Cardiac fibroblast (primary cell): ENCODE measurements around the gene HMMR.
"Not testable (repeated sequence)": the region's sequence is repeated elsewhere in the genome, so short reads cannot be mapped to it uniquely, and the experiment has no call there.

Experiments used
- DNase-seq, 2 donors: peaks; one replicate each; pipeline versions ENCODE4 v3.0.0 to v3.0.0-alpha.2; 2010; ENCODE audit warnings: low read depth in 2 of 2
- H3K4me3 ChIP-seq, 2 donors: replicated peaks in 1 of 2; 1 replicate in 1 of 2; 2 replicates in 1 of 2; pipeline ENCODE4 v1.5.1; 2011; ENCODE audit warnings: low read depth in 2 of 2, low read length in 2 of 2, mild to moderate bottlenecking in 2 of 2, moderate library complexity in 1 of 2
- TF ChIP-seq, protein P1 (sequence below): IDR thresholded peaks from one replicate; pipeline ENCODE4 v1.5.1; 2011; ENCODE audit warnings: low read depth, mild to moderate bottlenecking, low read length, inconsistent platforms

HMMR gene

DNA sequence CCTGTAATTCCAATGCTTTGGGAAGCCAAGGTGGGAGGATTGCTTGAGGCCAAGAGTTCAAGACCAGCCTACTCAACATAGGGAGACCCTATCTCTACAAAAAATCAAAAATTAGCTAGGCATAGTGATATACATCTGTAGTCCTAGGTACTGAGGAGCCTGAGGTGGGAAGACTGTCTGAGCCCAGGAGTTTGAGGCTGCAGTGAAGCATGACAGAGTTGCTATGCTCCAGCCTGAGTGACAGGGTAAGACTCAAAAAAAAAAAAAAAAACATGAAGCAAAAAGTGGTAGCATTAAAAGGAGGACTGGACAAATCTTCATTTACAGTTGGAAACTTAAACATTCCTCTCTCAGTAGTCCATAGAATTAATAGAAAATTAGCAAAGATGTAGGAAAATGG, 13.2 kb upstream of the HMMR start:
- DNase-seq = no peak
- H3K4me3 ChIP-seq = no peak overlapping the region
- TF ChIP-seq, protein P1, sequence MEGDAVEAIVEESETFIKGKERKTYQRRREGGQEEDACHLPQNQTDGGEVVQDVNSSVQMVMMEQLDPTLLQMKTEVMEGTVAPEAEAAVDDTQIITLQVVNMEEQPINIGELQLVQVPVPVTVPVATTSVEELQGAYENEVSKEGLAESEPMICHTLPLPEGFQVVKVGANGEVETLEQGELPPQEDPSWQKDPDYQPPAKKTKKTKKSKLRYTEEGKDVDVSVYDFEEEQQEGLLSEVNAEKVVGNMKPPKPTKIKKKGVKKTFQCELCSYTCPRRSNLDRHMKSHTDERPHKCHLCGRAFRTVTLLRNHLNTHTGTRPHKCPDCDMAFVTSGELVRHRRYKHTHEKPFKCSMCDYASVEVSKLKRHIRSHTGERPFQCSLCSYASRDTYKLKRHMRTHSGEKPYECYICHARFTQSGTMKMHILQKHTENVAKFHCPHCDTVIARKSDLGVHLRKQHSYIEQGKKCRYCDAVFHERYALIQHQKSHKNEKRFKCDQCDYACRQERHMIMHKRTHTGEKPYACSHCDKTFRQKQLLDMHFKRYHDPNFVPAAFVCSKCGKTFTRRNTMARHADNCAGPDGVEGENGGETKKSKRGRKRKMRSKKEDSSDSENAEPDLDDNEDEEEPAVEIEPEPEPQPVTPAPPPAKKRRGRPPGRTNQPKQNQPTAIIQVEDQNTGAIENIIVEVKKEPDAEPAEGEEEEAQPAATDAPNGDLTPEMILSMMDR = no peak

DNA sequence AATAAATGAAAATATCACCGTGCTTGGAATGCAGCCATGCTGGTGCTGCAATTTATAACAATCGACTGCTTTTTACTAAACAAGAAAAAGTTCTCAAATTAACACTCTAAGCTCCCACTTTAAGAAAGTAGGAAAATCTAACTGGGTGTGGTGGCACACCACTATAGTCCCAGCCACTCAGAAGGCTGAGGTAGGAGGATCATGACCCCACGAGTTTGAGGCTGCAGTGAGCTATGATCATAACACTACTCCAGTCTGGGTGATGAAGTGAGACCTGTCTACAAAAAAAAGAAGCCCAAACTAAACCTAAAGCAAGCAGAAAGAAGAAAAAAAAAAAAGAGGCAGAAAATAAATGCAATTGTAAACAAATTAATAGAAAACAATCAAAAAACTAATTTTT, 12.6 kb upstream of the HMMR start:
- no peak overlapping the region for H3K4me3 ChIP-seq
- TF ChIP-seq, protein P1 = no peak
- DNase-seq = no peak

DNA sequence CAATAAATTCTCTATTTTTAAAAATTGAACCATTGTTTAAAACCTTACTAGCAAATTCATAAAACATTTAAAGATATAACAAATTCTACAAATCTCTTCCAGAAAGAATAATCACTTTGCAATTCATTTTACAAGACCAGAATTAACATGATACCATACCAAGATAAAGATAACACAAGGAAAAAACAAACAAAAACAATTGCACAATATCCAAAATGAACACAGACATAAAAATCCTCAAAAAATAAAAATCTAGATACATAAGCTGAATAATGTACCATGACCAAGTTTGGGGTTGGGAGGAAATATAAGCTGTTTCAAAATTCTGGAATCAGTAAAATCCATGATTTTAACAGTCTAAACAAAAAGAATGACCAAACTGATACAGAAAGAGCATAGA, 11.9 kb upstream of the HMMR start:
- TF ChIP-seq, protein P1 = no peak
- DNase-seq = no peak
- H3K4me3 ChIP-seq = no peak overlapping the region

DNA sequence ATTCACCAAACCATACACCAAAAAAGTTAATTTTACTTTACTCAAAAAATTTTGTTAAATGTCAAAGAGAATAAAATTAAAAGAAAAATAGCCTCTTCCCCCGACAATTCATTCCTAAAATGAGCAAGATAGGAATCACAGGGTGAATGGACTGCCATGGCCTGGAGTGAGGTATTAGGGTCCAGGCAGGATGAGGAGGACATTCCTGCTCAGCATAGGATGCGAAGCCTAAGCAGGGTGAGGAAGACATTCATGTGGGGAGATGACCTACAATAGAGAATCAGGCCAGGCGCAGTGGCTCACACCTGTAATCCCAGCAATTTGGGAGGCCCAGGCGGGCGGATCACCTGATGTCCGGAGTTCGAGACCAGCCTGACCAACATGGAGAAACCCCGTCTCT, 8.9 kb upstream of the HMMR start:
- no peak for DNase-seq
- H3K4me3 ChIP-seq = no peak overlapping the region
- TF ChIP-seq, protein P1 = no peak

DNA sequence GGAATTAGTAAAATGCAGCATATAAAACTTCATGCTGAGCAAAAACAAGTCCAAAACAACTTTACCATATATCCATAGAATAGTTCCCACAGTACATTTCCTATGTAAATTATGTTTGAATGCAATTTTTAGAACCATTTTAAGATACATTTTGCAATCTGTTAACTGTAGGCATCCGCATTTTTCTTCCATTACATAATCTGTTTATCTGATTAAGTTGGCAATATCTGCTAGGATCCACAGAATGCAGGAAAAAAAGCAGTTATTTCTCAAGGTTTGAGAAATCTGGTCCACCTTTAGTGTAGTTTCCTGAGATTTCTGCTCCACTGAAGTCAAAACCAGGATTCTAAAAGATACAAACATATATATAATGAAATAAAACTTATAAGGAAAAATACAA, 6.7 kb upstream of the HMMR start:
- H3K4me3 ChIP-seq = no peak overlapping the region
- TF ChIP-seq, protein P1 = no peak

DNA sequence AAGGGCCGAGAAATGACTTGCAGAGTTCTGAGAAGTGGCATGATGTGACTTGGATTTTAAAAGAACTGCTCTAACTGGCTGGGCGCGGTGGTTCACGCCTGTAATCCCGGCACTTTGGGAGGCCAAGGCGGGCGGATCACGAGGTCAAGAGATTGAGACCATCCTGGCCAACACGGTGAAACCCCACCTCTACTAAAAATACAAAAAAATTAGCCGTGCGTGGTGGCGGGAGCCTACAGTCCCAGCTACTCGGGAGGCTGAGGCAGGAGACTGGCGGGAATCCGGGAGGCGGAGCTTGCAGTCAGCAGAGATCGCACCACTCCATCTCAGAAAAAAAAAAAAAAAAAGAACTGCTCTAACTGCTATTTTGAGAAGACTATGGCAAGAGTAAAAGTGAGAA, 5.0 kb upstream of the HMMR start:
- not testable (repeated sequence) for DNase-seq, H3K4me3 ChIP-seq

More for the DNA sequence above, 6.7 kb upstream of the HMMR start:
- DNase-seq = peak in 1 of 2 donors; percentile 57

DNA sequence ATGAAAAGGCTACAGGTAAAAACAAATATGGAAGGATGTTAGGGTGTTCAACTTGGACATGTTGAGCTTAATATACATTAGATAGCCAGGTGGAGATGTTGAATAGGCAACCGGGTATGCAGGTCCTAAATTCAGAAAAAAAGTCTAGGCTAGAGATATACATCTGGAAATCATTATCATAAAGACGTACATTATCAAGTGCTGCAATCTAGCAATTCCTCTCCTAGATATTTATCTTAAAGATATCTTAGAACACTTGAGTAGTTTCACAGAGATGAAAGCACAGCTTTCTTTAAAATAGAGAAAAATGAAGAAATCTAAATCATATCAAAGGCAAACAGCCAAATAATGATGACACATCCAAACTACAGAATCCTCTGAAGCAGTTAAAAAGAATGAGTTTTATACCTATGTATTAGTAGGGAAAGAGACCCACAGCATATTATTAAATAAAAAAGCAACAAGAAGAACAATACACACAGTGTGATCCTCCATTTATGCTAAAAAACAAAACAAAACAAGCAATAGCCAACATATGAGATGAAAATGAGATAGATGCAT, 4.3 kb upstream of the HMMR start:
- DNase-seq = peak in 1 of 2 donors; percentile 10
- TF ChIP-seq, protein P1 = no peak
- H3K4me3 ChIP-seq = no peak overlapping the region
